Measurements from ENCODE around the gene CTNNA2. TPM values are rescaled to one million over a fixed set of nuclear protein-coding genes. Genes with fewer than 3 reads are reported as not detected.

CTNNA2 gene
- total and polyA plus RNA-seq, 2 of the 8 experiments (the other 6 are each of a cell fraction or from before 2014, with no cell fraction given), result 3.9 to 9.0 TPM

- H3K36me3 ChIP-seq (ENCODE audit: control insufficient read depth in 2 of 4, insufficient read depth in 4 of 4, low read length in 3 of 4), result no peaks in the 10 kb centered on the region
- H2AFZ ChIP-seq (ENCODE audit: low read length), result no peak overlapping the region
- H3K9me3 ChIP-seq (ENCODE audit: insufficient read depth in 2 of 2, low read depth in 1 of 2, low read length in 1 of 2), result no peaks in the 10 kb centered on the region
- WGBS, 2 experiments (ENCODE audit: extremely low coverage in 1 of 2, insufficient coverage in 1 of 2, insufficient read length in 1 of 2, insufficient replicate concordance in 2 of 2, low coverage in 1 of 2, low lambda C conversion rate in 2 of 2, missing lambda C conversion rate in 1 of 2), result 88% methylated on average over 3 of the region's 3 CpGs; no CpG with 5 or more reads in 1 of the 2 experiments
- DNase-seq (ENCODE audit: low read depth in 1 of 2, low spot score in 2 of 2), result no peak
- no peak overlapping the region for H3K9ac ChIP-seq (replicated peaks in 1 of 4; ENCODE audit: extremely low read depth in 1 of 4, low read depth in 3 of 4, low read length in 3 of 4)
- no peak overlapping the region for H3K14ac ChIP-seq (ENCODE audit: insufficient read length)
- TF ChIP-seq TAF1 (IDR thresholded peaks at IDR 0.05; ENCODE audit: low read depth, low read length) (no peak), POU5F1 (IDR thresholded peaks at IDR 0.05; ENCODE audit: low read depth, low read length) (no peak), CEBPB (IDR thresholded peaks at IDR 0.05; ENCODE audit: low read depth, low read length) (no peak), MAFK (IDR thresholded peaks at IDR 0.05; ENCODE audit: low read depth, low read length) (no peak), HDAC2 (IDR thresholded peaks at IDR 0.05; ENCODE audit: borderline replicate concordance in 1 of 2, low read depth in 2 of 2, low read length in 2 of 2) (no peak), BCL11A (IDR thresholded peaks at IDR 0.05; ENCODE audit: low read depth in 2 of 2, low read length in 2 of 2) (no peak), SRF (IDR thresholded peaks at IDR 0.05; ENCODE audit: low read depth, low read length) (no peak), EGR1 (IDR thresholded peaks at IDR 0.05; ENCODE audit: borderline replicate concordance, low read depth, low read length) (no peak), POLR2AphosphoS5 (IDR thresholded peaks at IDR 0.05; ENCODE audit: low read depth, low read length) (no peak), KDM4A (IDR thresholded peaks at IDR 0.05; ENCODE audit: low read depth, low read length, severe bottlenecking) (no peak), SP2 (IDR thresholded peaks at IDR 0.05; ENCODE audit: low read length) (no peak), RXRA (IDR thresholded peaks at IDR 0.05; ENCODE audit: insufficient read depth, low read depth, low read length) (no peak), CBX5 (IDR thresholded peaks at IDR 0.05; ENCODE audit: low read depth, low read length) (no peak), E2F6 (IDR thresholded peaks at IDR 0.05) (no peak)
- H3K4me3 ChIP-seq (ENCODE audit: extremely low read depth in 1 of 4, insufficient read depth in 2 of 4, low read depth in 3 of 4, low read length in 4 of 4), result no peak overlapping the region
- H3K27me3 ChIP-seq (replicated peaks in 1 of 4; ENCODE audit: control insufficient read depth in 3 of 4, extremely low read depth in 1 of 4, insufficient read depth in 3 of 4, low read length in 3 of 4), result no peaks in the 10 kb centered on the region
- no peak overlapping the region for H4K8ac ChIP-seq (ENCODE audit: extremely low read depth, insufficient read depth, low read length)
- no peak overlapping the region for H4K5ac ChIP-seq (ENCODE audit: insufficient read length, low read depth, low read length)
- H2BK12ac ChIP-seq (ENCODE audit: low read depth, low read length), result no peak overlapping the region
- no peak overlapping the region for H3K23ac ChIP-seq (ENCODE audit: insufficient read length)
- H3K79me1 ChIP-seq (ENCODE audit: low read depth, low read length), result no peaks in the 10 kb centered on the region
- no peak overlapping the region for H4K91ac ChIP-seq (replicated peaks; ENCODE audit: insufficient read length, low read length)
- H3K79me2 ChIP-seq (ENCODE audit: control insufficient read depth in 1 of 2, insufficient read depth in 2 of 2, low read length in 2 of 2), result no peaks in the 10 kb centered on the region
- ChIA-PET CTCF (ENCODE audit: partially characterized antibody) (interaction anchor here (0.6 to 1.4 kb wide), 3 partner anchors 27 to 1358 kb away, joined by 3 to 4 read pairs (median 3); no protein-coding TSS in a partner anchor), POLR2A (ENCODE audit: partially characterized antibody) (no interaction called here)
- H3K18ac ChIP-seq (ENCODE audit: extremely low read depth, low read length), result no peak overlapping the region
- H2BK20ac ChIP-seq (ENCODE audit: low read length), result no peak overlapping the region
- H2BK120ac ChIP-seq (replicated peaks; ENCODE audit: low read depth, low read length), result no peak overlapping the region
- no peaks in the 10 kb centered on the region for H4K20me1 ChIP-seq (replicated peaks in 1 of 2; ENCODE audit: control insufficient read depth in 1 of 2, insufficient read depth in 2 of 2, low read length in 2 of 2)
- H3K56ac ChIP-seq (replicated peaks; ENCODE audit: insufficient read length, low read depth, low read length), result no peak overlapping the region
- no peak overlapping the region for H3K4me2 ChIP-seq (ENCODE audit: insufficient read depth in 1 of 2, low read depth in 2 of 2, low read length in 2 of 2)
- H3K23me2 ChIP-seq (ENCODE audit: low read depth, low read length), result no peaks in the 10 kb centered on the region
- no peak overlapping the region for H2BK15ac ChIP-seq (ENCODE audit: low read length)
- H3K4ac ChIP-seq (replicated peaks; ENCODE audit: insufficient read length, low read depth, low read length), result no peak overlapping the region
- no peak overlapping the region for H3K27ac ChIP-seq (ENCODE audit: low read depth, low read length)
- H2BK5ac ChIP-seq (ENCODE audit: low read depth, low read length), result no peak overlapping the region
- no peak for FAIRE-seq
- H3K4me1 ChIP-seq (replicated peaks in 1 of 4; ENCODE audit: control insufficient read depth in 3 of 4, insufficient read depth in 4 of 4, low read length in 3 of 4), result no peaks in the 10 kb centered on the region; a peak in 1 of 7 replicates
- no peak overlapping the region for H2AK5ac ChIP-seq (ENCODE audit: low read depth, low read length)
These were observed 838.4 kb downstream of the CTNNA2 start for GRCh38 chr2:80351231-80351630.

Measured in H1 (cell line).